GM21526 (cell line): ENCODE results near the gene NET1.
"Not testable (repeated sequence)": the region's sequence is repeated elsewhere in the genome, so short reads cannot be mapped to it uniquely, and the experiment has no call there.

Experiments
- ATAC-seq: cut with Tn5 transposase; IDR thresholded peaks from one replicate; pipeline ENCODE4 v1.9.1; 2021; ENCODE audit warnings: moderate library complexity; ENCODE audit not compliant: unreplicated experiment, low FRiP score

Gene NET1

GRCh38 chr10:5396556-5397300 is 15.6 kb upstream of the NET1 start:
- ATAC-seq, result no peak

GRCh38 chr10:5399332-5399731 is 13.0 kb upstream of the NET1 start:
- no peak for ATAC-seq

DNA sequence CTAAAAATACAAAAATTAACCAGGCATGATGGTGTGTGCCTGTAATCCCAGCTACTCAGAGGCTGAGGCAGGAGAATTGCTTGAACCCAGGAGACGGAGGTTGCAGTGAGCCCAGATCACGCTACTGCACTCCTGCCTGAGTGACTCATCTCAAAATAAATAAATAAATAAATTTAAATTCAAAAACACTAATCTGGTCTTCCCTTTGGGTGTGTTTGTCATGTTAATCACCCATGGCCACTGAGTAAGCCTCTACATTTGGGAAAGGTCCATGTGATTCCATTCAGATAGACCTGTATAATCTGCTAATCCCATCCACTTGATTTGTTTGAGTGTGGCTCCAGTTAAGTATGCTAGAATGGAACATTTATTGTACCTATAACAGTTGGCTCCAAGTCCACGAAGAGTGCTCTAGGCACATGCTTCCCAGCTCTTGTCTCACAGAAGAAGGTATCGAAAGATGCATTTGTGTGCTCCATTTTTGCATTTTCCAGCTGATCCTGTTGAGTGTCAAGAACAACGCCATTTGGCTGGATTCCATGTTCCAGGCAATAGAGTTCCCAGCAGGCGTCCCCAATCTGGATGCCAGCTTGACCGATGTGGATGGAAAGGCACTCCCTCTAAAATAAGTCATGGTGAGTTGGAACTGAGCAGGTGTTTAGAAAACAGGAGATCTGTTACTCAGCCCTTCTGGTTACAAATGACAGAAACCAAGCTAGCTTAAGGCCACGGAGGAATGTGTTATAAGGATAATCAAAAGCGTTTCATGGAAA is 11.7 kb upstream of the NET1 start:
- no peak for ATAC-seq

GRCh38 chr10:5402798-5403197 is 9.6 kb upstream of the NET1 start:
- no peak for ATAC-seq

- ATAC-seq, result no peak
These were observed 7.9 kb upstream of the NET1 start, which contains the start of gene TUBAL3 for GRCh38 chr10:5404208-5405041. TUBAL3 (minus strand) TSS chr10:5404828; CDS start chr10:5404792, 36 bp downstream.

DNA sequence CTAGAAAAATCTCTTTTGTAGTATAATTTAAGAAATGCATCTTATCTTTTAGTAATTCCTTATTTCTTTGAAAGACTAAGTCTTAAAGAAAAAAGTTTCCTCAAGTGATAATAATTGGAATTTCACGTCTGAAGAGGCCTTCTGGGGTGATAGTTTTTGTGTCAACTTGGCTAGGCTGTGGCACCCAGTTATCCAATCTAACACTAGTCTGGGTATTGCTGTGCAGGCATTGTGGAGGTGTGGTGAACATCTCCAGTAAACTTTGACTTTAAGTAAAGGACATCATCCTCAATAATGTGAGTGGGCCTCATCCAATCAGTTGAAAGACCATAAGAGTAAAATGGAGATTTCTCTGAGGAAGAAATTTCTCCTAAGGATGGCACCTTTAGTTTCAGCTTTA is 5.4 kb upstream of the NET1 start:
- ATAC-seq, result no peak

DNA sequence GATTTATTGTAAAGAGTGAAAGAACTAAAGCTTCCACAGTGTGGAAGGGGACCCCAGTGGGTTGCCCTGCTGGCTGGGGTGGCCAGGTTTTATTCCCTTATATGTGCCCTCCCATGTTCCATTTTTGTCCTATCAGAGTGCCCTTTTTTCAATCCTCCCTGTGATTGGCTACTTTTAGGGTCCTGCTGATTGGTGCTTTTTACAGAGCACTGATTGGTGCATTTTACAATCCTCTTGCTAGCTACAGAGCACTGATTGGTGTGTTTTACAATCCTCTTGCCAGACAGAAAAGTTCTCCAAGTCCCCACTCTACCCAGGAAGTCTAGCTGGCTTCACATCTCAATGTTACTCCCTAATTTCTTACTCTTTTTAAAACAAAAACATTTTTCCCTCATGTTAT is 1.6 kb upstream of the NET1 start:
- ATAC-seq, result not testable (repeated sequence)

DNA sequence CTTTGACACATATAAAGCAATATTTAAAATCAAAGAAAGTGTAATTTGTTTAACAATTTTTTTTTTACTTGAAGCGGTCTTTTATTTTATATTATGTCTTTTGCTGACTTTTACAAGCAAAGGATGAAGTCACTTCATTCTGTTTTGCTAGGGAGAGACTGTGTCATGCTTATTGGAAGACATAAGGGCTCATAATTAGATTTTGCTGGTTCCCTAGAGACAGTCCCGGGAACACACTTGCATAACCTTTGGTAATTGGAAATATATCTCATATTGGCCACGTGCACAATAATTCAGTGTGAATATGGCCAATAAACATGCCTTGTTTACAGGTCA is 448 bp upstream of the NET1 start:
- ATAC-seq, result no peak

GRCh38 chr10:5413012-5413938 is 918 bp downstream of the NET1 start:
- ATAC-seq, result no peak

DNA sequence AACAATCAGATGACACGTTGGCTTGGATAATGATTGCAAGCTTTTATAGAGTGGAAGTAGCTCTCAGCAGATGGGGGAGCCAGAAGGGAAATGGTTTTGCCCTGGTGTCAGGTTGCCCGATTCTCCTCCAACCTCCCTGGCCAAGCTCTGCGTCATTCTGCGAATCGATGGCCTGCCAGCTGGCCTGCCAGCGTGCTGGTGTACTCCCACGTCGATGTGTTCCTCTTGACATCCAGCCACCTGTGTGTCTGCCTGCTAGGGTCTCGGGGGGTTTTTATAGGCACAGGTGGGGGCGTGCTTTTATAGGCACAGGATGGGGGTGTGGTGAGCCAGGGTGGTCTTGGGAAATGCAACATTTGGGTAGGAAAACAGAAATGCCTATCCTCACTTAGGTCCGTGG is 4.6 kb downstream of the NET1 start:
- ATAC-seq, result no peak

DNA sequence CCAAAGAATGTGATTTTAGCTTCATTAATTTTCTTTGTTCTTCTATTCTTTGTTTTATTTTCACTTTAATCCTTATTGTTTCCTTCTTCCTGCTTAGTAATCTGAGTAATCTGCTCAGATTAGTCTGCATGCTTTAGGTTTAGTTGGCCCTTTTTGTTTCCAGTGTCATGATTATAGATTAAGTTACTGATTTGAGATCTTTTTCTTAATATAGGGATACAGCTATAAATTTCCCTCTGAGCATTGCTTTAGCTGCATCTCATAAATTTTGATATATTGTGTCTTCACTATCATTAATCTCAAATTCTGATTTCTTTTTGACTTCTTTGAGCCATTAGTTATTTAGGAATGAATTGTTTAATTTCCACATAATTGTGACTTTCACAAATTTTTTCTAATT is 6.2 kb downstream of the NET1 start:
- no peak for ATAC-seq

- ATAC-seq, result no peak
These were observed 7.2 kb downstream of the NET1 start for GRCh38 chr10:5419466-5420094.

GRCh38 chr10:5423771-5424170 is 11.4 kb downstream of the NET1 start:
- no peak for ATAC-seq

DNA sequence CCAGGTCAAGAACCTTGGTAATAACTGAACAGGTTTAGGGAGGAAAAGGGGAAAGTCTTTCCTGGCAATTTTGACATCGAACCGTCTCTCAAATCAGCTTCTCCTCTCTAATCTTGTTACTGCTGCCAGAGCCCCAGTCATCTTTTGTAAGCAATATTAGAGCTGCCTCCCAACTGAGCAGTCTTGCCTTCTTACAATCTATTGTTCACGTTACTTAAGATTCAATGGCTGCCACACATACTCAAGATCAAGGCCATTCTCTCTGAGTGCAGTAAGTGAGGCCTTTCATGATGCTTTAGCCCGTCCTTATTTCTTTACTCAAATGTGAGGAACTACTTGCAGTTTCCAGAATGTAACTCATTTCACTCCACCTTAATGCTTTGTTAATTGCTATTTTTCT is 12.4 kb downstream of the NET1 start:
- no peak for ATAC-seq

GRCh38 chr10:5428133-5428532 is 15.8 kb downstream of the NET1 start:
- ATAC-seq, result no peak

- no peak for ATAC-seq
These were observed 20.8 kb downstream of the NET1 start for GRCh38 chr10:5433182-5433581.

- ATAC-seq, result no peak
These were observed 21.8 kb downstream of the NET1 start for GRCh38 chr10:5434017-5434753.

DNA sequence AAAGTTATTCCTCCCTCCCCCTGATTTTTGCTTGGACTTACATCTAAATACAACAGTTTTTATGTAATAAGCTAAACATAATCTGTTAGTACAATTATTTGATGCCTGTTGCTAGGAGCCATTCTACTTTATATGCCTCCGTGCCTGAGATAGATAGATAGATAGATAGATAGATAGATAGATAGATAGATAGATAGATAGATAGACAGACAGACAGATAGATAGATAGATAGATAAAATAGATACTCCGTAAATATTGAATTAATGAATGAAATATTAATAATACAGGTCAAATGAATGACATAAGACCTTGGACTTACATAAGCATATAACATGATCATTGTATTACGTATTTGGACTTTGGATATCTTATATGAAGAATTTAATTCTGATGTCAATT is 23.0 kb downstream of the NET1 start:
- ATAC-seq, result no peak

- no peak for ATAC-seq
These were observed 27.8 kb downstream of the NET1 start for GRCh38 chr10:5440206-5440605.
